ENCODE data around the gene JPH4.

GRCh38 chr14:23578560-23579310 is at the start of gene JPH4:
- no peak for TF ChIP-seq USF2 (IDR thresholded peaks at IDR 0.05)
- no peak for TF ChIP-seq CTCF (IDR thresholded peaks at IDR 0.05)
- TF ChIP-seq POLR2AphosphoS2 (conservative IDR thresholded peaks at IDR 0.05; ENCODE audit: low read length): no peak
- TF ChIP-seq RCOR1 (IDR thresholded peaks at IDR 0.05; ENCODE audit: low read depth, low read length): no peak
- TF ChIP-seq ESRRA (IDR thresholded peaks at IDR 0.05; ENCODE audit: borderline replicate concordance, low read length): no peak
- TF ChIP-seq RAD21 (conservative IDR thresholded peaks at IDR 0.05 in 1 of 2, IDR thresholded peaks at IDR 0.05 in 1 of 2): no peak
- TF ChIP-seq SMC3 (IDR thresholded peaks at IDR 0.05): no peak

Data from A549 (cell line).